B cell (primary cell): ENCODE results near the gene DISP2. TPM values are rescaled to one million over a fixed set of nuclear protein-coding genes. Genes with fewer than 3 reads are reported as not detected.

Experiments used
- ATAC-seq: fragments of 200-7000 bp; cut with Tn5 transposase; one replicate; pipeline ENCODE4 v1.10.0; 2021; ENCODE audit warnings: low read depth, mild to moderate bottlenecking, moderate number of reproducible peaks, moderate library complexity
- CTCF ChIA-PET: fragments of 350-600 bp; sonication (Branson Sonifier 250); formaldehyde crosslinking; loops from one replicate; lab custom pipeline; 2021; ENCODE audit warnings: antibody characterized with exemption, inconsistent platforms; lab: Charles Lee
- POLR2A ChIA-PET: fragments of 350-600 bp; sonication (Branson Sonifier 250); formaldehyde crosslinking; loops from one replicate; lab custom pipeline; 2021; ENCODE audit warnings: antibody characterized with exemption; lab: Charles Lee
- DNase-seq: peaks from one replicate; pipeline ENCODE4 v3.0.0; 2013
- H2AFZ ChIP-seq: 2 replicates; pipeline ENCODE4 v1.6.1; 2012; ENCODE audit warnings: mild to moderate bottlenecking, low read depth, low read length; ENCODE audit not compliant: insufficient read depth, poor library complexity, severe bottlenecking
- H3K27ac ChIP-seq, 2 donors: 1 replicate in 1 of 2; 2 replicates in 1 of 2; pipeline ENCODE4 v1.5.1; 2012 to 2013; ENCODE audit warnings: low read length in 2 of 2, mild to moderate bottlenecking in 2 of 2, moderate library complexity in 1 of 2
- H3K27me3 ChIP-seq, 4 experiments: fragments of 200-600 bp in 1 of 4; sonication (generic) in 1 of 4; replicated peaks in 1 of 4; 1 replicate in 2 of 4; 2 replicates in 2 of 4; pipeline versions ENCODE4 v1.6.1 to v1.7.0; 2013 to 2016; ENCODE audit warnings: low read length in 3 of 4, mild to moderate bottlenecking in 2 of 4, mixed read lengths in 1 of 4, moderate library complexity in 1 of 4; ENCODE audit not compliant: insufficient read depth in 4 of 4, control insufficient read depth in 3 of 4; ENCODE audit errors: control extremely low read depth in 1 of 4
- H3K36me3 ChIP-seq, 2 experiments: replicated peaks in 1 of 2; 1 replicate in 1 of 2; 2 replicates in 1 of 2; pipeline versions ENCODE4 v1.6.1 to v1.7.1; 2013; ENCODE audit warnings: low read length in 1 of 2; ENCODE audit not compliant: insufficient read depth in 2 of 2, control insufficient read depth in 1 of 2; ENCODE audit errors: control extremely low read depth in 1 of 2, extremely low read depth in 1 of 2
- H3K4me1 ChIP-seq, 2 donors: fragments of 200-600 bp in 1 of 2; sonication (generic) in 1 of 2; 1 replicate in 1 of 2; 2 replicates in 1 of 2; pipeline versions ENCODE4 v1.5.1 to v1.6.1; 2013 to 2017; ENCODE audit warnings: low read length in 2 of 2; ENCODE audit not compliant: control insufficient read depth in 2 of 2, insufficient read depth in 2 of 2
- H3K4me2 ChIP-seq: replicated peaks from 2 replicates; pipeline ENCODE3; 2012; ENCODE audit warnings: mild to moderate bottlenecking, low read depth, low read length; ENCODE audit not compliant: poor library complexity, severe bottlenecking
- H3K4me3 ChIP-seq, 5 experiments: fragments of 200-600 bp in 1 of 5; sonication (generic) in 1 of 5; 1 replicate in 3 of 5; 2 replicates in 2 of 5; pipeline versions ENCODE4 v1.5.1 to v1.7.0; 2011 to 2016; ENCODE audit warnings: low read length in 4 of 5, mild to moderate bottlenecking in 4 of 5, low read depth in 2 of 5, control low read depth in 1 of 5, moderate library complexity in 1 of 5; ENCODE audit not compliant: insufficient read depth in 1 of 5; ENCODE audit errors: control extremely low read depth in 1 of 5, extremely low read depth in 1 of 5
- H3K79me2 ChIP-seq: fragments of 200-600 bp; sonication (generic); one replicate; pipeline ENCODE4 v1.6.0; 2016; ENCODE audit warnings: low read length; ENCODE audit not compliant: control insufficient read depth, insufficient read depth
- H3K9ac ChIP-seq: fragments of 200-600 bp; sonication (generic); 2 replicates; pipeline ENCODE4 v1.6.1; 2017; ENCODE audit warnings: mild to moderate bottlenecking, low read length, moderate library complexity
- H3K9me3 ChIP-seq, 3 donors: one replicate each; pipeline versions ENCODE4 v1.6.1 to v1.7.1; 2013; ENCODE audit warnings: low read length in 2 of 3; ENCODE audit not compliant: control insufficient read depth in 2 of 3, insufficient read depth in 1 of 3; ENCODE audit errors: control extremely low read depth in 1 of 3
- H4K20me1 ChIP-seq: 2 replicates; pipeline ENCODE4 v1.6.0; 2012; ENCODE audit warnings: mild to moderate bottlenecking, low read length; ENCODE audit not compliant: insufficient read depth, control insufficient read depth, poor library complexity, severe bottlenecking
- H3K27ac Mint-ChIP-seq: one replicate; pipeline ENCODE4 v1.8.0; 2021; ENCODE audit warnings: mixed read lengths
- H3K27me3 Mint-ChIP-seq: one replicate; pipeline ENCODE4 v1.8.0; 2021; ENCODE audit warnings: mixed read lengths
- H3K4me1 Mint-ChIP-seq: one replicate; pipeline ENCODE4 v1.8.0; 2021; ENCODE audit warnings: mixed read lengths
- H3K4me3 Mint-ChIP-seq: one replicate; pipeline ENCODE4 v1.8.0; 2021; ENCODE audit warnings: mixed read lengths
- H3K9me3 Mint-ChIP-seq: one replicate; pipeline ENCODE4 v1.8.0; 2022; ENCODE audit warnings: mixed read lengths; ENCODE audit not compliant: insufficient read depth
- CTCF ChIP-seq: fragments of 200-600 bp; IDR thresholded peaks from one replicate; pipeline ENCODE4 v1.8.0; 2022; ENCODE audit warnings: antibody characterized with exemption, mild to moderate bottlenecking
- EZH2 ChIP-seq: IDR thresholded peaks from 2 replicates; pipeline ENCODE4 v1.6.1; 2012; ENCODE audit warnings: borderline replicate concordance, low read depth, mild to moderate bottlenecking, moderate library complexity, low read length; ENCODE audit not compliant: insufficient read depth, poor library complexity, severe bottlenecking
- WGBS: methylation state at CpG from one replicate; pipeline ENCODE4 v1.1.5; 2013; ENCODE audit warnings: missing lambda C conversion rate; ENCODE audit not compliant: insufficient coverage; 5-methylcytosine and 5-hydroxymethylcytosine counted together
- intact Hi-C: fragments of 100-400 bp; cut with micrococcal nuclease; formaldehyde crosslinking; loops from one replicate; pipeline ENCODE4 v1.10.0; 2022
- polyA plus RNA-seq: library from polyadenylated mRNA; depleted of rRNA; stranded (reverse); fragments of >200 nt; gene quantifications from 2 replicates; pipeline ENCODE4 v1.2.3, GENCODE V29; 2012
- total RNA-seq, 2 donors: library from RNA; stranded (reverse); fragments of 120-200 nt in 1 of 2; gene quantifications; 1 replicate in 1 of 2; 2 replicates in 1 of 2; pipeline versions ENCODE4 v1.2.3 to v1.2.4, GENCODE V29; 2013 to 2022

The DISP2 gene
- total and polyA plus RNA-seq, 2 donors (not counting 1 experiment from before 2014, with no cell fraction given): 0.13 to 0.71 TPM

DNA sequence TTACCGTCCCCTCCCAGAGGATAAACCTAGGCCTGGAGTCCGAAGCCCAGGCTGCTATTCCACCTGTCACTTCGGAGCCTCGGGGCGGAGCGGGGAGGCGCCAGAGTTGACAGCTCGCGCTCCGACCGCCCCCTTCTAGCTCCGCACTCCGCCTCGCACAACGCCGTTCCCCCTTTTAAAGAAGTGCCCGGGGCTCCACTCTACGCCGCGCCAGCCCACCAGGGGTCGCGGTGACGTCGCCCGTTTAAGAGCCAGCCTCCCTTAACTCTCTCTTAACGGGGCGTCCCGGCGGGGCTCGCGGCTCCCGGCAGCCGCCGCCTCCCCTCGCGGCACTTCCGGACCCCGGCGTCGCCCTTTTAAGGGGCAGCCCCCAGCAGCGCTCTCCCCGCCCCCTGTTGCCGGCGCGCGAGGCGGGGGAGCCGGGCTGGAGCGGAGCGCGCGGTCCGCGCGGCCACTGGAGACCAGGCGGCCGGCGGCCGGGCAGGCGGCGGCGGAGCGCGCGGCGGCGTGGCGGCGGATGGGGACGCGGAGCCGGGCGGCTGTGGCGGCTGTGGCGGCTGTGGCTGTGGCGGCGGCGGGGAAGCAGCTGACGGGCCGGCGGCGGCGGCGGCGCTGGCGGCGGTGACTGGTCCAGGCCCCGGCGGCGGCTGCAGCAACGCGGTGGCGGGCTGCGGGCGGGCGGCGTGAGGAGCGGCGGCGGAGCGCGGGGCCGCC, 34.6 kb upstream of the DISP2 start, which contains the start of gene INAFM2:
TSS of gene INAFM2 (plus strand) at position 454 of the 714 bp plus-strand sequence. CDS start 364 bp downstream, outside the sequence.
- H3K4me1 Mint-ChIP-seq: peaks cover 29% of the 10 kb centered on the region
- no peaks in the 10 kb centered on the region for H3K9me3 Mint-ChIP-seq
- peak; percentile 89 for ATAC-seq
- ChIA-PET CTCF (interaction anchor here (0.7 to 8.5 kb wide), 17 partner anchors 12 to 908 kb away, joined by 3 to 221 read pairs (median 4); partner anchors contain the start of genes CCDC9B, CHP1, EIF2AK4 and KNSTRN), POLR2A (interaction anchor here (0.5 to 1.4 kb wide), 6 partner anchors 9 to 370 kb away, joined by 3 to 14 read pairs (median 4); partner anchors contain the start of gene PLCB2)
- H3K27me3 Mint-ChIP-seq: no peaks in the 10 kb centered on the region
- under 1% methylated on average over 103 of the region's 103 CpGs for WGBS
- H3K27ac Mint-ChIP-seq: no peak within 1 kb of the TSS
- peaks cover 21 to 26% of the 10 kb centered on the region in 2 donors for H3K4me1 ChIP-seq
- TF ChIP-seq EZH2 (no peak), CTCF (peak; percentile 75)
- H3K36me3 ChIP-seq: no peaks in the 10 kb centered on the region
- H3K4me3 ChIP-seq: peak within 1 kb of the TSS; percentile 25 to 71 (median 59)
- intact Hi-C loops: loop anchor here (1.0 to 5.0 kb wide), 11 partner anchors 15 to 907 kb away; partner anchors contain the start of genes ANKRD63, BMF, BUB1B and CHP1
- peak within 1 kb of the TSS; percentile 66 for H3K9ac ChIP-seq
- no peaks in the 10 kb centered on the region for H3K79me2 ChIP-seq
- H3K4me2 ChIP-seq: peak within 1 kb of the TSS; percentile 92
- H3K9me3 ChIP-seq: peaks cover 0 to 2% (median 0%) of the 10 kb centered on the region in 3 donors
- no peaks in the 10 kb centered on the region for H4K20me1 ChIP-seq
- peak within 1 kb of the TSS in 1 of 2 donors; percentile 10 for H3K27ac ChIP-seq
- peak; percentile 97 for DNase-seq
- H3K4me3 Mint-ChIP-seq: peak within 1 kb of the TSS; percentile 85
- peak within 1 kb of the TSS; percentile 63 for H2AFZ ChIP-seq
- H3K27me3 ChIP-seq: peaks cover 0 to 2% (median 0%) of the 10 kb centered on the region in 4 experiments
